ENCODE measurements around the gene TNNC1. TPM values are rescaled to one million over a fixed set of nuclear protein-coding genes. Genes with fewer than 3 reads are reported as not detected.

TNNC1 gene
- total RNA-seq, 1 experiment from 2014 or later = 5.6 TPM

GRCh38 chr3:52438104-52438376 is 15.8 kb downstream of the TNNC1 start:
- H3K27ac Mint-ChIP-seq = no peak overlapping the region
- no CpG with 5 or more reads among the region's 6 CpGs for WGBS (ENCODE audit: extremely low coverage, insufficient read length, low lambda C conversion rate)

More at GRCh38 chr3:52438104-52438376, 15.8 kb downstream of the TNNC1 start:
- no peak overlapping the region for H2BK20ac ChIP-seq (ENCODE audit: low read depth, low read length, poor library complexity, severe bottlenecking)
- H3K56ac ChIP-seq (ENCODE audit: insufficient read length, low read depth, low read length) = no peak overlapping the region
- Mint-ChIP-seq H3K4me1 (peaks cover 14 to 20% of the 10 kb centered on the region in 2 experiments), H3K4me3 (no peak overlapping the region), H3K36me3 (ENCODE audit: insufficient read depth in 1 of 3, low read depth in 3 of 3) (no peaks in the 10 kb centered on the region), H3K9me3 (no peaks in the 10 kb centered on the region), H3K27me3 (ENCODE audit: low read depth) (peaks cover 2% of the 10 kb centered on the region; the same call in 1 of the 2 replicates)
- H2AK5ac ChIP-seq (ENCODE audit: insufficient read length, low read length) = no peak overlapping the region
- H3K27me3 ChIP-seq (ENCODE audit: insufficient read depth, low read length) = no peaks in the 10 kb centered on the region
- no peak overlapping the region for H2BK12ac ChIP-seq (ENCODE audit: insufficient read length, low read depth, low read length)
- no peak overlapping the region for H3T11ph ChIP-seq (ENCODE audit: low read length)
- no peaks in the 10 kb centered on the region for H3K4me1 ChIP-seq (ENCODE audit: insufficient read depth, low read length)
- no peaks in the 10 kb centered on the region for H3K79me1 ChIP-seq (ENCODE audit: insufficient read depth, low read depth, low read length, poor library complexity, severe bottlenecking)
- no peak overlapping the region for H3K18ac ChIP-seq (ENCODE audit: insufficient read length, low read depth, low read length)
- no peak overlapping the region for H2BK15ac ChIP-seq (ENCODE audit: low read depth, low read length)
- no peaks in the 10 kb centered on the region for H3K79me2 ChIP-seq (ENCODE audit: insufficient read depth, low read length)
- no peak overlapping the region for H3K27ac ChIP-seq (ENCODE audit: insufficient read length, low read depth, low read length)
- H3K9me3 ChIP-seq (ENCODE audit: control insufficient read depth, low read depth, low read length) = no peaks in the 10 kb centered on the region
- H3K23me2 ChIP-seq (ENCODE audit: insufficient read length, low read depth, low read length, poor library complexity, severe bottlenecking) = no peaks in the 10 kb centered on the region
- H4K8ac ChIP-seq (replicated peaks; ENCODE audit: insufficient read length, low read depth, low read length) = no peak overlapping the region
- no peak overlapping the region for H4K91ac ChIP-seq (ENCODE audit: insufficient read length, low read depth, low read length)
- H2BK5ac ChIP-seq (ENCODE audit: insufficient read length, low read length) = no peak overlapping the region
- H3K9ac ChIP-seq (ENCODE audit: extremely low read depth, insufficient read length, low read length) = no peak overlapping the region
- H3K23ac ChIP-seq (ENCODE audit: insufficient read length, low read depth, low read length) = no peak overlapping the region
- no peak overlapping the region for H4K5ac ChIP-seq (ENCODE audit: insufficient read length, low read depth, low read length)
- H4K20me1 ChIP-seq (ENCODE audit: control insufficient read depth, insufficient read depth, insufficient read length) = no peaks in the 10 kb centered on the region
- H3K4ac ChIP-seq (ENCODE audit: low read depth, low read length) = no peak overlapping the region
- no peak overlapping the region for H2BK120ac ChIP-seq (ENCODE audit: low read depth, low read length, poor library complexity, severe bottlenecking)
- no peak for DNase-seq
- H3K4me2 ChIP-seq (ENCODE audit: insufficient read depth, insufficient read length, low read length) = no peak overlapping the region
- H2AFZ ChIP-seq (ENCODE audit: low read length) = no peak overlapping the region
- no peak overlapping the region for H3K14ac ChIP-seq (ENCODE audit: insufficient read depth, low read length)
- no peak for TF ChIP-seq CTCF (conservative IDR thresholded peaks at IDR 0.05)
